Gastroesophageal sphincter (tissue), 4 donors: ENCODE results near the gene SLX9. TPM values are rescaled to one million over a fixed set of nuclear protein-coding genes. Genes with fewer than 3 reads are reported as not detected.
A peak's percentile ranks its signal among the peaks of the same experiment; 100 is the strongest.
"Not testable (repeated sequence)": the region's sequence is repeated elsewhere in the genome, so short reads cannot be mapped to it uniquely, and the experiment has no call there.

Source experiments
- ATAC-seq: fragments of 150-250 bp; one replicate; pipeline ENCODE4 v1.9.1; 2016; ENCODE audit warnings: mild to moderate bottlenecking, moderate library complexity
- H3K27ac ChIP-seq, 4 donors: fragments of 200-600 bp; sonication (generic) in 3 of 4; 1 replicate in 3 of 4; 2 replicates in 1 of 4; pipeline ENCODE4 v1.5.1; 2016 to 2019
- H3K27me3 ChIP-seq: fragments of 200-600 bp; sonication (generic); one replicate; pipeline ENCODE4 v1.5.1; 2019
- H3K36me3 ChIP-seq, 2 donors: fragments of 200-600 bp; sonication (generic); one replicate each; pipeline ENCODE4 v1.5.1; 2019; ENCODE audit warnings: control low read depth in 1 of 2
- H3K4me1 ChIP-seq, 3 donors: fragments of 200-600 bp; sonication (generic); 1 replicate in 2 of 3; 2 replicates in 1 of 3; pipeline ENCODE4 v1.5.1; 2016 to 2019; ENCODE audit warnings: control low read depth in 2 of 3
- H3K4me3 ChIP-seq, 2 donors: fragments of 200-600 bp; sonication (generic); one replicate each; pipeline ENCODE4 v1.5.1; 2019; ENCODE audit warnings: mild to moderate bottlenecking in 1 of 2, moderate library complexity in 1 of 2
- H3K9me3 ChIP-seq, 3 donors: fragments of 200-600 bp; sonication (generic); one replicate each; pipeline ENCODE4 v1.5.1; 2017 to 2019; ENCODE audit warnings: control low read depth in 2 of 3
- EP300 ChIP-seq: sonication (generic); formaldehyde crosslinking; IDR thresholded peaks from one replicate; pipeline ENCODE4 v1.6.1; 2017; ENCODE audit warnings: antibody characterized with exemption, mild to moderate bottlenecking
- POLR2A ChIP-seq, 2 donors: fragments of 450-650 bp; IDR thresholded peaks; one replicate each; pipeline ENCODE4 v1.6.1; 2017; ENCODE audit warnings: antibody characterized with exemption in 2 of 2, mild to moderate bottlenecking in 2 of 2, moderate library complexity in 1 of 2
- POLR2AphosphoS5 ChIP-seq: sonication (generic); formaldehyde crosslinking; IDR thresholded peaks from one replicate; pipeline ENCODE4 v1.6.1; 2017; ENCODE audit warnings: antibody characterized with exemption
- WGBS, 2 donors: methylation state at CpG; one replicate each; pipeline ENCODE4 v1.1.5; 2018; ENCODE audit warnings: low coverage in 1 of 2; 5-methylcytosine and 5-hydroxymethylcytosine counted together
- total RNA-seq, 4 donors: library from RNA; depleted of rRNA; stranded (reverse); fragments of >200 nt; gene quantifications; one replicate each; pipeline ENCODE4 v1.1.0, GENCODE V29; 2016
- TF ChIP-seq, protein P1 (sequence below), 4 experiments: fragments of 200-600 bp in 2 of 4; fragments of 450-650 bp in 2 of 4; sonication (generic) in 1 of 4; IDR thresholded peaks; one replicate each; pipeline ENCODE4 v1.5.1; 2017 to 2019; ENCODE audit warnings: antibody characterized with exemption in 4 of 4, mild to moderate bottlenecking in 2 of 4, moderate library complexity in 2 of 4

SLX9 gene
- total RNA-seq, 4 donors from 2014 or later = 15.7 to 53.9 (median 36.4) TPM

DNA sequence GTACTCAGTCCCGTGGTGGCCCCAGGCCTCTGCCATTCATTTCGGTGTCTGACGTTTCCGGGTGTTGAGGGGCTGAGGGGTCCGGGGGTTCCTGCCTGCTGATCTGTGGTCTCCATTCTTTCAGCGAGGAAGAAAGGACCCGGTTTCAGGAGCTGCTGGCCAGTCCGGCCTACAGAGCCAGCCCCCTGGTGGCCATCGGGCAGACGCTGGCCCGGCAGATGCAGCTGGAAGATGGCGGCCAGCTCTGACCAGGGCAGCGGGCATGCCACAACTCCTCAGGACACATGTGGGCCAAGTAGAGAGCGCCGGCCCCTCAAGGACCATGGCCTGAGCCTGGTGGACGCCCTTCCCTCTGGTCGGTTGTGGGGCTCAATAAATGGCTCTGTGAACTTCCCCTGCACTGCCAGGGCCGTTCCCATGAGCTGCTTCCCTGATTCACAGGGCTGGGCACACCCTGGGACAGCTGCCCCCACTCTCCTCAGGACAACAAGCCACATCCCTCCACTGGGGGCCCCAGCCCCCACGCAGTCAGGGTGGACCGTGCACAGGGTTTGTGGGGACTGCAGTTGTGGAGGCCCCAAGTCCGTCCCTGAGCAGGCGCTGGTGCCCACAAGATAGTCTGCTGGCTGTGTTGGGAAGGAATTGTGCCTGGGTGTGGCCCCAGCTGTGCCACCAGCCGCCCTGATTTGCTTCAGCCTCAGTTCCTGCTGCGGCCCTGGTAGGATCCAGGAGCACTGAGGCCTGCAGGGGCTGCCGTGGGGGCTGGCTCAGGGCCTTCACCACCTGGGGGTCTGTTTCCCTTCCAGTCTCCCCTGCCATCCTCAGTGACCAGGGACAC, 36.9 kb downstream of the SLX9 start:
- TF ChIP-seq, protein P1, sequence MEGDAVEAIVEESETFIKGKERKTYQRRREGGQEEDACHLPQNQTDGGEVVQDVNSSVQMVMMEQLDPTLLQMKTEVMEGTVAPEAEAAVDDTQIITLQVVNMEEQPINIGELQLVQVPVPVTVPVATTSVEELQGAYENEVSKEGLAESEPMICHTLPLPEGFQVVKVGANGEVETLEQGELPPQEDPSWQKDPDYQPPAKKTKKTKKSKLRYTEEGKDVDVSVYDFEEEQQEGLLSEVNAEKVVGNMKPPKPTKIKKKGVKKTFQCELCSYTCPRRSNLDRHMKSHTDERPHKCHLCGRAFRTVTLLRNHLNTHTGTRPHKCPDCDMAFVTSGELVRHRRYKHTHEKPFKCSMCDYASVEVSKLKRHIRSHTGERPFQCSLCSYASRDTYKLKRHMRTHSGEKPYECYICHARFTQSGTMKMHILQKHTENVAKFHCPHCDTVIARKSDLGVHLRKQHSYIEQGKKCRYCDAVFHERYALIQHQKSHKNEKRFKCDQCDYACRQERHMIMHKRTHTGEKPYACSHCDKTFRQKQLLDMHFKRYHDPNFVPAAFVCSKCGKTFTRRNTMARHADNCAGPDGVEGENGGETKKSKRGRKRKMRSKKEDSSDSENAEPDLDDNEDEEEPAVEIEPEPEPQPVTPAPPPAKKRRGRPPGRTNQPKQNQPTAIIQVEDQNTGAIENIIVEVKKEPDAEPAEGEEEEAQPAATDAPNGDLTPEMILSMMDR (IDR thresholded peaks at IDR 0.05) = peak in 2 of 4 experiments; percentile 34 to 51
- H3K36me3 ChIP-seq = peaks cover 0 to 61% of the 10 kb centered on the region in 2 donors
- H3K9me3 ChIP-seq, H3K27me3 ChIP-seq, ATAC-seq, H3K4me3 ChIP-seq: not testable (repeated sequence)
- H3K4me1 ChIP-seq = peaks cover 0 to 46% (median 0%) of the 10 kb centered on the region in 3 donors
- no CpG with 5 or more reads among the region's 25 CpGs for WGBS, 2 donors
- H3K27ac ChIP-seq = peak overlapping the region in 2 of 4 donors; percentile 55 to 76

DNA sequence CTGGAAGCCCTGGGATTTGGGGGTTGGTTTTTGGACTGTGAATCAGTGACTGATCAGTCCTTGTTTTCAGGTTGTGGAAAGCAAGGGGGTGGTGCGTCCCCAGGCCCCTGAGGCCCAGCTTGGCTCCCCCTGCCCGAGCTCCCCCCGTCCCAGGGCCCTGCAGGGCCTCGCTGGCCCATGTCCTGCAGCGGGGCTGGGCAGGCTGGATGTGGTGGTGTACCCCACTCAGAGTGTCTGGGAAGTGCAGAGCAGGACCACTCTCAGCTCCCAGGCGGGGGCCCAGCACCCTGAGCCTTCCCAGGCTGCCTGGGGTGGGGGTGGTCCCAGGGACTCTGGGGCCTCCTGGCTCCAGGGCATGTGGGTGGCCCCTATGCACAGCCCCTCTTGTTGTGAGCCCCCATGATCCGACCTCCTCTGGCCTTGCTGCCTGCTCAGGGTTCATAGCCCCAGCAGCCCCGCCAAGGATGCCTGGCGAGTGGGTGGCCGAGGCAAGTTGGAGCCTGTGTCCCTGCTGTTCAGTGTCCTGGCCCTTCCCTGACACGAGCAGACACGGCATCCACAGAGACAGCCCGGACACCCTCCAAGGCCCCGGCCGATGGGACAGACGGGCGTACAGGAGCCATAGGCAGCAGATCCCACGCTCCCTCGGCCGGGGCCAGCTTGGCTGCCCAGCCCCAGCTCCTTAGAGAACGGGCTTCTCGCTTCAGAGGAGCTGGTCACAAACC, 37.9 kb downstream of the SLX9 start:
- no CpG with 5 or more reads among the region's 22 CpGs for WGBS, 2 donors
- peaks cover 0 to 38% (median 0%) of the 10 kb centered on the region in 3 donors for H3K4me1 ChIP-seq
- no peak for ATAC-seq
- peak overlapping the region in 1 of 4 donors; percentile 76 for H3K27ac ChIP-seq
- TF ChIP-seq POLR2A (IDR thresholded peaks at IDR 0.05) (no peak), POLR2AphosphoS5 (no peak), EP300 (no peak)
- TF ChIP-seq, protein P1 (IDR thresholded peaks at IDR 0.05) = no peak
- no peaks in the 10 kb centered on the region for H3K9me3 ChIP-seq
- peaks cover 0 to 56% of the 10 kb centered on the region in 2 donors for H3K36me3 ChIP-seq
- no peaks in the 10 kb centered on the region for H3K27me3 ChIP-seq
- no peak overlapping the region for H3K4me3 ChIP-seq

DNA sequence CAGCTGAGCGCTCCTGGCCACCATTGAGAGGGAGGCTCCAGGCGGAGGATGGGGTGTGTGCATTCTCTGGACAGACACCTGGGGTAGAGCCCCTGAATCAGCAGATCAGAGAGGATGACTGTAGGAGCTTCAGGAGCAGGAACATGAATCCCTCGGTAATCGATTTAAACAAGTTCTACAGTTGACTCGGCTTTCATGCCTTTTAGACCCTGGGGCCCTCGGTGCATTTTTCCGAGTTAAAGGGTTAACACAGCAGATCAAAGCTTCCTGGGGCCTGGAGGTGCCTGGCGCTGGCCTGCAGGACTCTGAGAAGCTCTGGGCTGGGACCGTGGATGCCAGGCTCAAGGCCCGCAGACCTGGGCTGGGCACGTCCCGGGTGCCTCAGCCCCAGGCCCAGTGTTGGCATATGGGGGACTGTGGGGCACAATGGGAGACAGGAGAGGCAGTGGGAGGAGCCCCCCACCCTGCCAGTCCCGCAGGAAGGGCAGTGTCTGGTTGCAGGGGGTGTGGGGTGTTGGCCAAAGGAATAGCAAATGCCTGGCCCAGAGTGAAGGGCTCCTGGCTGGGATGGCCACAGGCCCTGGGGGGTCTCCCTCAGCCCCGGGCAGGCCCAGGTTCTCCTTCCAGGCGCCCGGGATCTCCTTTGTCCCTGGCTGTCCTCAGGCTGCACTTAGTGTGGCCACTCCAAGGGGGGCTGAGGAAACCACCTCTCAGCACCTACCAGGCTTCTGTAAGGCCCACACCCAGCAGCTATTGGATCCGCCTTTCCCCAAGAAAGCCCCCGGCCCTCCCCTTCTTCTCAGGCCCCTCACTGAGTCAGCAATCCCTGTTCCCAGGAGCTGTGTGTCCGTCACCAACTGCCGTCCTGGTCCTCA, 40.1 kb downstream of the SLX9 start:
- WGBS, 2 donors = 94% methylated on average over 7 of the region's 20 CpGs; no CpG with 5 or more reads in 1 of the 2 donors
- TF ChIP-seq, protein P1 (IDR thresholded peaks at IDR 0.05) = no peak
- TF ChIP-seq POLR2A (IDR thresholded peaks at IDR 0.05) (no peak), POLR2AphosphoS5 (no peak), EP300 (no peak)
- peaks cover 0 to 38% of the 10 kb centered on the region in 2 donors for H3K36me3 ChIP-seq
- H3K27ac ChIP-seq = peak overlapping the region in 2 of 4 donors; percentile 14 to 56
- ATAC-seq = no peak
- peaks cover 0 to 38% (median 0%) of the 10 kb centered on the region in 3 donors for H3K4me1 ChIP-seq
- no peak overlapping the region for H3K4me3 ChIP-seq
- no peaks in the 10 kb centered on the region for H3K27me3 ChIP-seq
- H3K9me3 ChIP-seq = no peaks in the 10 kb centered on the region

DNA sequence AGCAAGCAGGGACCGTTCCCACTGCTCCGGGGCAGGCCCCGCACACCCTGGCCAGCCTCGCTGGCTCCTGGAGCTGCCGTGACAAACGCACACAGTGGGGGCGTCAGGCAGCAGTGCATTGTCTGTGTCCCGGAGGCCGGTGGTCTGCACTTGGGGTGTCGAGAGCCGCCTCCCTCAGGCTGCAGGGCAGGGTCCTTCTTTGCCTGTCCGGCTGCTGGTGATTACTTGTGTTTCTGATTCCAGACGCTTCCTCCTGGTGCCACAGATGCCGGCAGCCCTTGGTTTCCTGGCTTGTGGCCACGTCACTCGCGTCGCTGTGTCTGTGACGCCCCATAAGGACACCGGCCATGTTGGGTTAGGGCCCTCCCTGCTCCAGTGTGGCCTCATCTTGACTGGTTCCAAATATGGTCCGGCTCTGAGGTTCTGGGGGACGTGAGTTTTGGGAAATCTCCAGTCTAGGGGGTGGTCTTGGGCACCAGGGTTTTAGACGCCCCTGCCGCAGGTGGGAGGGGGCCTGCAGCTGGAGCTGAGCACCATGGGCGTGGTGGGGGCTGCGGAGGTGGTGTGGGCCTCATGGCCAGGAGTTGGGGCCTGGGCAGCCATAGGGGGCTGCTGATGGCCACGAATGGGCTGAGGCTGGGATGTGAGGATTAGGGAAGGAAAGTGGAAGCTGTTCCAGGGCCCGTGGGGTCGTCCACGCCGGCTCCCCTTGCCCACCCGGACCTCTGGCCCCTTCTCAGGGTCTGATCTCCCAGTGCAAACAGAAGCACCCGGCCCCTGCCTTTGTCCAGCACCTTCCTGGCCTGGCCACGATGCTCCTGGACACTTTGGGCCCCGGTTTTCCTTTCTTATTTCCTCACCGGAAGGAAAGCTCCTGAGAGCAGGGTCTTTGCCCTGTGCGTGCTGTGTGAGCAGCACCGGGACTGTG, 41.0 kb downstream of the SLX9 start:
- no peaks in the 10 kb centered on the region for H3K9me3 ChIP-seq
- peak overlapping the region in 1 of 4 donors; percentile 56 for H3K27ac ChIP-seq
- H3K4me3 ChIP-seq = no peak overlapping the region
- TF ChIP-seq POLR2A (IDR thresholded peaks at IDR 0.05) (no peak), EP300 (no peak), POLR2AphosphoS5 (no peak)
- TF ChIP-seq, protein P1 (IDR thresholded peaks at IDR 0.05) = no peak
- no peaks in the 10 kb centered on the region for H3K27me3 ChIP-seq
- ATAC-seq = no peak
- H3K4me1 ChIP-seq = peaks cover 0 to 36% (median 0%) of the 10 kb centered on the region in 3 donors
- 95% methylated on average over 8 of the region's 38 CpGs; no CpG with 5 or more reads in 1 of the 2 donors for WGBS, 2 donors
- peaks cover 0 to 31% of the 10 kb centered on the region in 2 donors for H3K36me3 ChIP-seq
